HG02763 (cell line): Measurements from ENCODE around the gene STAP2.
"Not testable (repeated sequence)": the region's sequence is repeated elsewhere in the genome, so short reads cannot be mapped to it uniquely, and the experiment has no call there.

Experiments used
- ATAC-seq: cut with Tn5 transposase; IDR thresholded peaks from one replicate; pipeline ENCODE4 v1.9.1; 2021; ENCODE audit warnings: mild to moderate bottlenecking, moderate library complexity; ENCODE audit not compliant: unreplicated experiment

STAP2 gene

DNA sequence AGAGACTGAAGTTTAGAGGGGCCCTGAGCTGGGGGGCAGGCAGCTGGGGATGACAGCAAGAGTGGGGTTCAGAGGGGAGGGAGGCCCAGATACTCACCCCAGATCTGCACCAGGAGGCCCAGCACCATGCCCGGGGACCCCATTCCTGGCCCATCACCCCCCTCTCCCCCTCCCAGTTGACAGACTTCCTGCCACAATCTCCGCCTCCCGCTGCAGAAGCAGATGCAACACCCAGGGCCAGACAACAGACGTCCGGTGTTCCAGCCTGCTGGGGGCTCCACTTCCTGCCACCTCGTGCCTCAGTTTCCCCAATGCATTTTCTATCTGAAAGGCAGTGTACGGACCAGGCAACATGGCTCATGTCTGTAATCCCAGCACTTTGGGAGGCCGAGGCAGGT lies 36.4 kb downstream of the STAP2 start, which contains the start of gene TMIGD2:
Gene TMIGD2 (minus strand): TSS at position 147 of the 398 bp plus-strand sequence. CDS start 4 bp downstream, at position 143.
- ATAC-seq, result no peak

DNA sequence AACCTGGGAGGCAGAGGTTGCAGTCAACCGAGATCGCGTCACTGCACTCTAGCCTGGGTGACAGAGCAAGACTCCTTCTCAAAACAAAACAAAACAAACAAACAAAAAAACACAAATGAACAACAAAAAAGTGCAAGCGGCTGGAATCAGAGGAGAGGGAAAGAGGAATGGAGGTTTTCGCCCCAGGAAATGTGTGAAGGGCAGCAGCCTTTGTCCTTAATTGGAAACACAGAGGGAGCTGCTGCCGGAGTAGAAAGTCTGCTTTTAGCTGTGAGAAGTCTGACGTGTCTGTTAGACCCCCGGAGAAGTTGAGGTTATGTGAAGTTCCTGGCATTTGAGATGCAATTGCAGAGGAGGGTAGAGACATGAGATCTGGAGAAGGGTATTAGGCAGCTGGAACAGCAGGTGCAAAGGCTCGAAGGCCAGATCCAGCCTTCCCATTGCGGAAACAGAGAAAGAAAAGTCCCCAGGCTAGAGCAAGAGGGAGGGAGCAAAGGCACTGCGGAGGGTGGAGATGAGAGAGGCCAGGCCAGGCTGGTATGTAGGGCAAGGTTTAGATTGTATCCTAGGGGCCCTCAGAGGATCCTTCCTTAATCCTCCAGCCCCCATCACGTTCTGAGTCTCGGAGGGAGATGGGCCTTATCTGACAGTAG lies 36.9 kb downstream of the STAP2 start:
- no peak for ATAC-seq

DNA sequence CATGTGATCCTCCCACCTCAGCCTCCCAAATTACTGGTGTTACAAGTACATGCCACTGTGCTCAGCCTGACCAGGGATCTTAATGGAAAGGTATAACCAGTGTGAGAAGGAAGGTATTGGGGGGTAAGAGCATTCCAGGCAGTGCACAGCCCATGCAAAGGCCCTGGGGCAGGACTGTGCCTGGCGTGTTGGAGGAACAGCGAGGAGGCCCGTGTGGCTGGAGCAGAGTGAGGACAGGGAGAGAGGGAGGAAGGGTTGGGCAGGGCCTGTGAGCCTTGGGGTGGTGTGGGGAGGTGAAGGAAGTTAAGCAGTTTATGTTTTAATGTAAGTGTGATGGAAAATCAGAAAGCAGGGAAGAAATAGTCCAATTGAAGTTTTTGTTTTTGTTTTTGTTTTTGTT lies 38.0 kb downstream of the STAP2 start:
- ATAC-seq, result no peak

DNA sequence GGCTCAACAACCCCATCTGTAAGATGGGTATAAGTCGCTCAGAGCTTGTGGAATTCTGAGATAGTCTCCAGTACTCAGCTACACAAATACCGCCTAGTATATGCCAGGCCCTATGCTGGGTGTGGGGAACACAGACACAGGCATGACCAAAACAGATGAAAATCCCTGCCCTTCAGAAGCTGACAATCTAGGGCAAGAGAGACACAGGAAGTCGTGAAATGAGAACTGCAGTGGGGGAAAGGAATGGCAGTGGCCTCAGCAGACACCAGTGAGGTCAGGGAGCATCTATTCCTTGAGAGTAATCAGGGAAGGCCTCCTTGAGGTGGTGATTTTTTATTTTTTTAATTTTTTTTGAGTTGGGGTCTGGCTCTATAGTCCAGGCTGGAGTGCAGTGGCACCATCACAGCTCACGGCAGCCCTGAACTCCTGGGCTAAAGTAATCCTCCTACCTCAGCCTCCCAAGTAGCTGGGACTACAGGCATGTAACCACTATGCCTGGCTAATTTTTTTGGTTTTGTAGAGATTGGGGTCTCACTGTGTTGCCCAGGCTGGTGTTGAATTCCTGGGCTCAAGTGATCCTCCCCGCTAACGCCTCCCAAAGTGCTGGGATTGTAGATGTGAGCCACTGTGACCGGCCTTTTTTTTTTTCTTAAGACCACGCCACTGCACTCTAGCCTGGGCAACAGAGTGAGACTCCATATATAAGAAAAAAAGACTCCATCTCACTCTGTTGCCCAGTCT lies 39.6 kb downstream of the STAP2 start:
- ATAC-seq, result no peak

DNA sequence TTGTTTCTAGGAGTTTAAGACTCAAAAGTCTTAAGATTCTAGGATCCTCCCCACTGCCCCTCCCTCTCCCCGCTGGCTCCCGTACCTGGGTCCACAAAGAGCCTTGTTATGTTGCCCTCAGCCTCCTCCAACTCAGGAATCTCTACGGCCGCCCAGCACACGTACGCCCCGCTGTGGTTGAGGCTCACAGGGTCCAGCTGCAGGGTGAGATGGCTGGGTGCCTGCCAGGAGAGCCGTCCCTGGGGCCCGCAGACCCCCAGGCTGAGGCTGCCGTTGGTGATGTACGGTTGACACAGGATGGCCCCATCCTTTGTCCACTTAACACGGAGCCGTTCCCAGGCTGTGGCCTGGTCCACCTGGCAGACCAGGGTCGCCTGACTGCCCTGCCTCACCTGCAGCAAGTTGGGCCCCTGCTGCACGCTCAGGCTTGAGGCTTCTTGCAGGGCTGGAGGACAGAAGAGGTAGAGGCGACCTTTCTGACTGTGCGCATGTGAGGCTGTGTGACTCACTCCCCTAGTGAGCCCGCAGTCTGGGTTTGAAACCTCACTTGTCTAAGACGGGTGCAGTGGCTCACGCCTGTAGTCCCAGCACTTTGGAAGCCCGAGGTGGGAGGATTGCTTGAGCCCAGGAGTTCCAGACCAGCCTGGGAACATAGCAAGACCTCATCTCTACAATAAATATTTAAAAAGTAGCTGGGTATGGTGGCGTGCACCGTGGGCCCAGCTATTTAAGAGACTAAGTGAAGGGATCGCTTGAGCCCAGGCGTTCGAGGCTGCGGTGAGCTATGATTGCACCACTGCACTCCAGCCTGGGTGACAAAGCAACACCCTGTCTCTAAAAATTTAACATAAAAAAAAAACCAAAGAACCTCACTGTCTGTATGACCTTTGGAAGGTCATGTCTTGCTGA lies 40.5 kb downstream of the STAP2 start:
- no peak for ATAC-seq

DNA sequence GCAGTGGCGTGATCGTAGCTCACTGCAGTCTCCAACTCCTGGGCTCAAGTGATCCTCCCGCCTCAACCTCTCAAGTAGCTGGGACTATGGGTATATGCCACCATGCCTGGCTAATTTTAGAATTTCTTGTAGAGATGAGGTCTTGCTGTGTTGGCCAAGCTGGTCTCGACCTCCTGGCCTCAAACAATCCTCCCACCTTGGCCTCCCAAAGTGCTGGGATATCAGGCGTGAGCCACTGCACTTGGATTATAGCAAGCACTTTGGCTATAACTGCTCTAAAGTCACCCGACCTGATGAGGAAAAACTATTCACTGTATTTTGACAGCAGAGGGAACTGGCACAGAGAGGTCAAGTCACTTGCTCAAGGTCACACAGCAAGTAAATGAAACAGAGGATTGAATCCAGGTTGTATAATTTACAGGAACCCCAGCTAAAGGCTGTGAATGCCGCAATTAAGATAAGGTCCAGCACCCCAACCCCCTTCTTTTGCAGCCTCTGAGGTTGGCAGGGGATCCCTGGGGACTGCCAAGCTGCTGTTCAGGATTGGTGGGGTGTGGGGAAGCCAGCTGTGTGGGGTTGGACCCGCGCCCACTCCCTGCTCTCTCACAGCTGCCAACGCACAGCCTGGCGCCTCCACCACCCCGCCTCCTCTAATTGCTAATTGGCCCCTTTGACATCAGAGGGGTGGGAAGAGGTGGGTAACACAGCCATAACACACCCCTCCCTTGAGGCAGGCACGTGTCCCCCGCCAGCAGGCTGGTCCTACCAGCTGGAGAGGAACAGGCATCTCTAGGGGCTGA lies 42.5 kb downstream of the STAP2 start:
- no peak for ATAC-seq

DNA sequence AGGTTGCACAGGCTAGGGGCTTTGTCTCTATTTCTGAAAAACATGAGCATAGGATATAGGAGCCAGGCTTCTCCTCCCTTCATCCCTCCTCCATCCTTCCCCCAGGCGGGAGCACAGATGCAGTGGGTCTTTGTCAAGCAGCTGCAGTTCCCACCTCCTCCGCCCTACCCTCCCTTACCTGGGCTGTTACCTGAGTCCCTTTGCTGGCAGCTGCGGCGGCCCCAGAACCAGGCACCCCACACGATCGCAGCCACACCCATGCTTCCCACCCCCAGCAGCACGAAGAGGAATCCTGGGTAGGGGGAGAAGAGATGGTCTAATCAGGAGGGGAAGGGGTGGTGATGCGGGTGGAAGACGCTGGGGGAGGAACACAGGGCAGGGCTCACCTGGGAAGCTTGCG lies 44.2 kb downstream of the STAP2 start:
- ATAC-seq, result no peak

DNA sequence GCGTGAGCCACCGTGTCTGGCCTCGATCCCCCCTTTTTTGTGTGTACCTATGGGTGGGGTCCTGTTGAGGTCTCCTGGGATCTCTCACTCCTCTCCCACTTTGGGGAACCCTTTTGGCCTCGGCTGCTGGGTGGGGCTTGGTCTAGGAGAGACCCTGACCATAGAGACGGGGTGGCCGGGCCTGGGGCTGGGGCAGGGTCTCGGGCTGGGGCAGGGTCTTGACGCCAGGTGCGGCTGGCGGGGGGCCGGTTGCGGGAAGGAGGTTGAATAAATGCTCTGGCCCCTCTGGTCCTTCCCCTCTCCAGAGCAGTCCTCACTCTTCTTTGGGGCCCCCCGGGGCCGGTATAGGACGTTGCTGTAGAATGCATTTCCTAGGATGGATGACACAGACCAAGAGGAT lies 46.1 kb downstream of the STAP2 start:
- no peak for ATAC-seq

DNA sequence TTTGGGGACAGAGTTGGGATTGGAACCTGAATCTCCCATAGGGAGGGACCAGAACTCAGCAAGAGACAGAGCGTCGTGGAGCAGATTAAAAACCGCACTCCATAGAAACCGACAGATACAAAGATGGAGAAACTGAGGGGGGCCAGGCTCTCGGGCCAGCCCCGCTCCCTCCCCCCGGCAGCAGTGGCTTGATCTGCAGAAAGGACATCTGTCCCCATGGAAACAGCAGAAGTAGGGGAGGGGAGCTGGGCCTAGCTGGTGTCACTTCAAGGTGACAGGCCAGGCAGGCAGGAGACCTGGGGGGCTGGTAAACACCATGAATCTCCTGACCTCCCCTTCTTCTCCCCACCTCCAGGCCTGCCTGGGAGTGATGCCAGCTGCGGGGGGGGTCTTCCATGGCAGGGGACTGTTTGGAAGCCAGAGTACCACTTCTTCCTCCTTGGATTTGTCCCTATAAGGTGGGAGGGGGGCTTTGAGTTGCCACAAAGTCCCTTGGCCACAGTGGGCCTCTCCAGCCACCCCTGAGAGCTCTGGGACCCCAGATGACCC lies 47.4 kb downstream of the STAP2 start:
- no peak for ATAC-seq

DNA sequence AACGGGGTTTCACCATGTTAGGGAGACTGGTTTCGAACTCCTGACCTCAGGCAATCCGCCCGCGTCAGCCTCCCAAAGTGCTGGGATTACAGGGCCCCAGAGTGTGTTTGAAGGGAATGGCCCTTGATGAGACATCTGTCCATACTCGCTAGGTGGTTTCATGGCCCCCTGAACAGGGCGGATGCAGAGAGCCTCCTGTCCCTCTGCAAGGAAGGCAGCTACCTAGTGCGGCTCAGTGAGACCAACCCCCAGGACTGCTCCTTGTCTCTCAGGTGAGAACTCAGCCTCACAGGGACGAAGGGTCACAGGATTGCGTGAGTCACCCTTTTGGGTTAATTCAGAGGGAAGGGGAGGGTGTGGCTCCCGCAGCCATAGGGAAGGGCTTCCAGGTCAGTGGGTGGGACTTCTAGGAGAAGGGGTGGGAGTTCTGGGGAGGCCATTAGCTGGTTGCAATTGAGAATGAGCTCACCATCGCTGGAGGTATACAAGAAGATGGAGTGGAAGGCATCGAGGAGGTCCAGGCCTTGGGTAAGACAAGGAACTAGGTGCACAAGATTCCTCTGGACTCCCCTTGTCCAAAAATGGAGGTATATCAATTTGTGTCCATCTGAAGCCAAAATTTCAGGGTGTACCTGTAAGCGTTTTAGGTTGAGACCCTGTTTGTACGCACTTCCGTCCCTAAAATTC lies 50.4 kb downstream of the STAP2 start:
- ATAC-seq, result no peak

DNA sequence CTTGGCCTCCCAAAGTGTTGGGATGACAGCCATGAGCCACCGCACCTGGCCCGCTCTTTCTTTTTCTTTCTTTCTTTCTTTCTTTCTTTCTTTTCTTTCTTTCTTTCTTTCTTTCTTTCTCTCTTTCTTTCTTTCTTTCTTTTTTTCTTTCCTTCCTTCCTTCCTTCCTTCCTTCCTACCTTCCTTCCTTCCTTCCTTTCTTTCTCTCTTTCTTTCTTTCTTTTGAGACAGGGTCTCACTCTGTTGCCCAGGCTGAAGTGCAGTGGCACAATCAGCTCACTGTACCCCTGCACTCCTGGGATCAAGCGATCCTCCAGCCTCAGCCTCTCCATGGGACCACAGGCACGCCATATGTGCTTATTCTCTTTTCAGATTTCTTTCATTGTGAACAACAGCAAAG lies 52.5 kb downstream of the STAP2 start:
- ATAC-seq, result not testable (repeated sequence)

DNA sequence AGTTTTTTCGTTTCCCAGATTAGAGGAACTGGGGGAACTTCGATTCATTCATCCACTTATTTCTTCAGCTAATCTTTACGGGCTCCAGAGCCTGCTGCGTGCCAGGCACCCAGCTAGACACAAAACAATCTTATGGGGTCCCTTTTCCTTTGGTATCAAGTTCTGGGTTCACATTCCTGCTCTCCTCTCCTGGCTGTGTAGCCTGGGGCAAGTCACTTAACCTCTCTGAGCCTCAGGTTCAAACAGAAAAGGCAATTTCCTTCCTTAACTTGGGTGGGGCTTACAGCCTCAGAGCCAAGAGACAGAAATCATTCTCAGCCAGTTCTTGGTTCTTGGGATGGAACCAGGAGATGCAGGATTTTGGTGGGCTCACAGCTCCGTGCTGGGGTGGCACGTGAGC lies 53.7 kb downstream of the STAP2 start:
- ATAC-seq, result no peak

DNA sequence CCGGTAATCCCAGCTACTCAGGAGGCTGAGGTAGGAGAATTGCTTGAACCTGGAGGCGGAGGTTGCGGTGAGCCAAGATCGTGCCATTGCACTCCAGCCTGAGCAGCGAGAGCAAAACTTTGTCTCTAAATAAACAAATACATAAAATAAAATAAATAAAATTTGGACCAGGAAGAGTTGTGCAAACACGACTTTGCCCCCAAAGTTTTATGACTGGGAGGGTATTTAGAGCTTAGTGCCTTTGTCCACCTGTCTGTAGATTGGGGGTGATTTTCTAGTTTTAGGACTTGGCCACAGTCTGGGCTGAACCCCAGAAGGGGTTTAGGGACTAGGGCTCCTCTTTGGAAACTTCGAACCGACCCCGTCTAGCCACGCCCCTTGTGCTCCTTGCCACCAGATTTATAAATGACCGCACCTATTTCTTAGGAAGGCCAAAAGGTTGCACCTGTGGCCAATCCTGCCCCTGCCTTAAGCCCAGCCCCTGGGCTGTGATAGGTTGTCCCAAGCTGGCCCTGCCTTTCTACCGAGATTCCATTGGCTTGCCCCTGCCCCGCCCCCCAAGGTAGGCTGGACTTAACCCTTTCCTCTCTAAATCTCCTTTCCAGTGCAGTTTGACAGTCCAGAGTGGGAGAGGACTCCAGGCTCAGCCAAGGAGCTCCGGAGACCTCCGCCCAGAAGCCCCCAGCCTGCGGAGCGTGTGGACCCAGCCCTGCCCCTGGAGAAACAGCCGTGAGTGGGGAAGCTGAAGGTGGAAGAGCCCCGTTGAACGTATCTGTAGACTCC lies 54.3 kb downstream of the STAP2 start:
- ATAC-seq, result no peak

DNA sequence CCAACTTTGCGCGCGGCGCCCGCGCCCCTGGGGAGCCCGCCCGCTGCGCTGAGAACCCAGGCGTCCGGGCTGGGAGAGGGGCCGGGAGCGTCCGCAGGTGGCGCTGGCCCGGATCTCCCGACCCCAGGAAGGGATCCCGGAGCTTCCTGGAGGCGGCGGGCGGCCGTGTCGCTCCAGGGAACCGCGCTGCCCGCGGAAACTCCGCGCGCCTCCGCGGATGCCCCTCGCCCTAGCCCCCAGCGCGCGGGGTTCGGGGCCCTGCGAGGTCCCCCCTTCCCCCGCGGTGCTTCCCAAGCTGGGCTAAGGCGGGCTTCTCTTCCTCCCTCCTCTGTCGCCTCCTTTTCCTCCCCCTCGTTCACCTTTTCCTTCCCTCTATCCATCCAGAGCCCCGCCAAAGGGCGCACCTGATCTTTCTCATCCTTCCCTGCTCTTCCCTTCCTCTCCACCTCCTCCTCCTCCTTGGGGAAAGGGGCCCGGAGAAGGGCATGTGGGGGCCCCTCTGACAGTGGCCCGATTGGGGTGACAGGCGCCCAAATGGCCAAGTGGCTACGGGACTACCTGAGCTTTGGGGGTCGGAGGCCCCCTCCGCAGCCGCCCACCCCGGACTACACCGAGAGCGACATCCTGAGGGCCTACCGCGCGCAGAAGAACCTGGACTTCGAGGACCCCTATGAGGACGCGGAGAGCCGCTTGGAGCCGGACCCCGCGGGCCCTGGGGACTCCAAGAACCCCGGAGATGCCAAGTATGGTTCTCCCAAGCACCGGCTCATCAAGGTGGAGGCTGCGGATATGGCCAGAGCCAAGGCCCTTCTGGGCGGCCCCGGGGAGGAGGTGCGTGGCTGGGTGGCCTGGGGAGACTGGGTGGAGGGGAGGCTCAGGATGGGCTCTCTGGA lies 58.9 kb downstream of the STAP2 start:
- no peak for ATAC-seq

DNA sequence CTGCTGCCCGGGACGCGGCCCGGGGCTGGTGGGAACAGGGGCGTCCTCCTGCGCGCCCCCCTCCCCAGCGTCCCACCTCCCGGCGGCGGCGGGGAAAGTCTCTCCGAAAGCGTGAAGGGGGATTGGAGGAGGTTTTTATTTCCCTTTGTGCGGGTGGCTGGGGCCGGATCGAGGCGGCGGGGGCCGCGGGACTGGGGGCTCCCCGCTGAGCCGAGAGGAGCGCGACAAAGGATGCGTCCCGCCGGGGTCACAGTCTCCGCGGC lies 59.4 kb downstream of the STAP2 start:
- ATAC-seq, result no peak

DNA sequence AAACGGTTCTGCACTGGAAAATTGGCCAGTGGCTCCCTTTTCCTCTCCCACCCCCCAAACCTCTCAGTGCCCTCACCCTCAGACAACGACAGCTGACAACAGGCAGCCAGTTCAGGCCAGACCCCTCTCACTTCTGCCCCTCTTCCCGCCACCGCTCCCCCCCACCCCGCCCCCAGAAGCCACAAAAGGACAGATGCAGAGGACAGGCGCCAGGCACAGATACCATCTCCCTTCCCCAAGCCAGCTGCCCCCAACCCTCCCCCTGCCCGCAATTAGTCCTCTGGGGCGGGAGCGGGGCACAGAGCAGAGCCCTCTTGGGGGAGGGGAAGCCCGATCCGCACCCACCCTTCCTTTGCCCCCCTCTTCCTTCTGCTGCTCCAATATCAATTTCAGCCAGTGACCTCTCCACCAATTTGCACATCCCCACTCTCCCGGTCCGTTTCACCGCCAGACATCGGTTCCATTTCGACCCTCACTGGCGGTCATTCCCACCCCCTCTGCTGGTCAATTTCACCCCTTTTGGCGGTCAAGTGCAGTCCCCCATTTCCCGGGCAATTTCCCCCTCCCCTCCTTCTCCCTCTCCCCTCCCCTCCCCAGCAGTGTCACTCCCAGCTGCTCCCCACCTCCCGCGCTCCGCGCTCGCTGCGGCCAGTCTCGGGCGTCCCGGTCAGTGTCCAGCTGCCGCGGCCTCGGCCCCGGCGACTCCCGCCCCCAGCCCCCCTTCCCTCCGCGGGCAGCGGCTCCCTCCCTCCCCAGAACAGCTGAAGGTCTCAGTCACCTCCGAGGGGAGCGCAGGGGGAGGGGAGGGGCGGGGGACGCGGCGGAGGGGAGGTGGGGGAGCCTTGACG lies 60.0 kb downstream of the STAP2 start, which contains the start of gene SHD:
Gene SHD (plus strand): TSS at position 848 of the 848 bp plus-strand sequence. CDS start 798 bp downstream, outside the sequence.
- no peak for ATAC-seq

DNA sequence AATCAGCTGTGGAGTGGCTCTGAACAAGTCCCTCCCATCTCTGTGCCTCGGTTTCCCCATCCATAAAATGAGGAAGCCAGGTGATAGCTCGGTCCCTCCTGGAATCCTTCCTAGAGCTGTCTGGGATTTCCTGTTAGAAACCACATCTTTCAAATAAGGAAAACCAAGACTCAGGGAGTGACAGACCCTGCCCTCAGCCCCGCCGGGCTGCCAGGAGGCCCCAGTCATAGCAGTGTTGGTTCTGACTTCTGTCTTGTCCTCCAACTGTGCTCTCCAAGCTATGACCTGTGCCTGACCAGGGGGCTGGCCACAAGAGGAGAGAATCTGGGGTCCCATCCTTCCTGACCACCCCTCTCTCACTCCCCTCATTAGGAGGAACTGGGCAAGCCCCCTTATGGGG lies 60.6 kb downstream of the STAP2 start:
- ATAC-seq, result no peak
